Duodenal mucosa (tissue), 2 donors: Measurements from ENCODE around the gene DHRS9.

Experiments
- H3K27ac ChIP-seq: one replicate; pipeline ENCODE4 v1.7.0; 2013; ENCODE audit warnings: low read depth, low read length
- H3K27me3 ChIP-seq, 2 donors: one replicate each; pipeline ENCODE4 v1.7.0; 2013; ENCODE audit warnings: low read length in 2 of 2, control low read depth in 1 of 2; ENCODE audit not compliant: insufficient read depth in 2 of 2, control insufficient read depth in 1 of 2
- H3K36me3 ChIP-seq, 2 donors: one replicate each; pipeline ENCODE4 v1.7.0; 2013; ENCODE audit warnings: low read length in 2 of 2, control low read depth in 1 of 2; ENCODE audit not compliant: insufficient read depth in 2 of 2, control insufficient read depth in 1 of 2
- H3K4me1 ChIP-seq, 2 donors: one replicate each; pipeline ENCODE4 v1.7.0; 2013; ENCODE audit warnings: low read length in 2 of 2, control low read depth in 1 of 2; ENCODE audit not compliant: insufficient read depth in 2 of 2, control insufficient read depth in 1 of 2
- H3K4me3 ChIP-seq, 2 donors: one replicate each; pipeline ENCODE4 v1.7.0; 2013; ENCODE audit warnings: low read length in 2 of 2, low read depth in 1 of 2
- H3K9ac ChIP-seq, 2 donors: one replicate each; pipeline ENCODE4 v1.7.0; 2013; ENCODE audit warnings: low read length in 2 of 2, low read depth in 1 of 2
- H3K9me3 ChIP-seq, 2 donors: one replicate each; pipeline ENCODE4 v1.7.0; 2013; ENCODE audit warnings: low read length in 2 of 2, control low read depth in 1 of 2; ENCODE audit not compliant: control insufficient read depth in 1 of 2

Gene DHRS9

DNA sequence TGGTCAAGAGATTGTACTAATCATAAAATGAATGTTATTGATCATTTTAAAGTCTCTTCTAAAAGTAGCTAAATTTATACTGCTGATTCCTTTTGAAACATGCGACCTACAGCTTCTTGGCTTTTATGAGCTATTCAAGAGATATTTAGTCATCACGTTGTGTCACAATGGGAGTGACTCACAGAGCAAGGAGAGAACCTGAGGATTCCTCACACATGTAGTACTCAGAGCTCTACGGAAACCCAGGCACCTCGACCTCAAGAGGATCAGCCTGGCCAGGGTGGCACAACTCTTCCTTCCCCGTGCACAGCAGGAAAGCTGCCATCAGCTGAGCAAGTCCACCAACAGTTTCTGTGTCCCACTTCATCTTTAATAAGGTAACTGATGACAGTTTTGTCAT, at the start of gene DHRS9:
TSS of gene DHRS9 (plus strand) at position 223 of the 400 bp plus-strand sequence. CDS start 12,019 bp downstream, outside the sequence.
- H3K4me1 ChIP-seq, result peaks cover 0 to 4% of the 10 kb centered on the region in 2 donors
- no peak within 1 kb of the TSS for H3K9ac ChIP-seq
- no peaks in the 10 kb centered on the region for H3K9me3 ChIP-seq
- peaks cover 0 to 7% of the 10 kb centered on the region in 2 donors for H3K27me3 ChIP-seq
- no peak within 1 kb of the TSS for H3K4me3 ChIP-seq
- no peak within 1 kb of the TSS for H3K27ac ChIP-seq
- no peaks in the 10 kb centered on the region for H3K36me3 ChIP-seq

GRCh38 chr2:169023161-169023560, 46.2 kb upstream of the DHRS9 start:
- H3K4me1 ChIP-seq, result no peaks in the 10 kb centered on the region
- H3K27ac ChIP-seq, result no peak overlapping the region
- H3K9me3 ChIP-seq, result no peaks in the 10 kb centered on the region
- no peaks in the 10 kb centered on the region for H3K27me3 ChIP-seq
- H3K9ac ChIP-seq, result no peak overlapping the region
- no peak overlapping the region for H3K4me3 ChIP-seq
- H3K36me3 ChIP-seq, result no peaks in the 10 kb centered on the region

- Histone ChIP-seq H3K27ac (no peak overlapping the region), H3K27me3 (no peaks in the 10 kb centered on the region), H3K36me3 (no peaks in the 10 kb centered on the region), H3K9me3 (no peaks in the 10 kb centered on the region), H3K9ac (no peak overlapping the region), H3K4me3 (no peak overlapping the region), H3K4me1 (no peaks in the 10 kb centered on the region)
Observed at GRCh38 chr2:169026056-169026455, 43.3 kb upstream of the DHRS9 start.

DNA sequence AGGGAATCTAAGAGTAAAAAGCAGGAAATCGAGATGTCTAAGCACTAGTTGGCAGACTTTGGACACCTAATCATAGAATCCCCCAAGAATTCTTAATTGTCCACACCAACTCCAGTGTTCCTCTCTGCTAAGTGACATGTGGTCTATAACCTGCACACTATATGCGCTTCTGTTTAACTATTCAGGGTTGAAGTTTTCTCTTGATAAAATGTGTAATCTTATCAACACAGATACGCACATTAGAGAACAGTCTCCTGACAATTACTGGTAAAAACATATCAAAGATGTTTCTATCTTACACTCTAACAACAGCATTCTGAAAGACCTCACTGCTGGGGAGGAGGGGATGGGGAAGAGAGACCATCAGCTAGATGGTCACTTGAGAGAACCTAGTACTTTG, 42.1 kb upstream of the DHRS9 start:
- H3K27ac ChIP-seq, result no peak overlapping the region
- no peaks in the 10 kb centered on the region for H3K36me3 ChIP-seq
- no peak overlapping the region for H3K4me3 ChIP-seq
- H3K4me1 ChIP-seq, result no peaks in the 10 kb centered on the region
- H3K9ac ChIP-seq, result no peak overlapping the region
- H3K27me3 ChIP-seq, result no peaks in the 10 kb centered on the region
- H3K9me3 ChIP-seq, result no peaks in the 10 kb centered on the region

GRCh38 chr2:169029341-169029740, 40.0 kb upstream of the DHRS9 start:
- H3K36me3 ChIP-seq, result no peaks in the 10 kb centered on the region
- no peaks in the 10 kb centered on the region for H3K9me3 ChIP-seq
- no peak overlapping the region for H3K27ac ChIP-seq
- no peak overlapping the region for H3K4me3 ChIP-seq
- no peak overlapping the region for H3K9ac ChIP-seq
- peaks cover 0 to 2% of the 10 kb centered on the region in 2 donors for H3K4me1 ChIP-seq
- no peaks in the 10 kb centered on the region for H3K27me3 ChIP-seq

GRCh38 chr2:169031202-169031601, 38.2 kb upstream of the DHRS9 start, which contains the start of gene ABCB11:
Gene ABCB11 (minus strand): TSS chr2:169031324. CDS start chr2:169018125, 13,199 bp downstream.
- H3K9me3 ChIP-seq, result no peaks in the 10 kb centered on the region
- no peak within 1 kb of the TSS for H3K4me3 ChIP-seq
- H3K27ac ChIP-seq, result no peak within 1 kb of the TSS
- no peaks in the 10 kb centered on the region for H3K36me3 ChIP-seq
- peaks cover 0 to 6% of the 10 kb centered on the region in 2 donors for H3K4me1 ChIP-seq
- no peaks in the 10 kb centered on the region for H3K27me3 ChIP-seq
- H3K9ac ChIP-seq, result no peak within 1 kb of the TSS

DNA sequence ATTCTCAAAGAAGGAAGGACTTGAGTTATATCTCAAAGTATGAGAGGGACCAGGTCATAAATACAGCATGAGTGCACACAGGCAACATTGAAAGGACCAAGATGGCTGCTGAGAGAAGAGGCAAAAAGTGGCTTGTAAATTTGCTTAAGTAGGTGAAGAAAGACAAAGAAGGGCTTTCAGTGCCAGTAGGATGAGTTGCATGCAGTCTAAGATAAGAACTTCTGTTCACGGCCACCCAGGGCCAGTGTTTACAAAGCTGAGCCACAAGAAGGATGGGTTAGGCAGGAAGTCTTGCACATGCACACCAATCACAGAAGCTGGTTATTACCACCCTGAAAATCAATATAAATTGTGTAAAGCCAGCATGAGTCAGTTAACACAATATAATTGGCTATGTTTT, 35.1 kb upstream of the DHRS9 start:
- Histone ChIP-seq H3K4me1 (peaks cover 0 to 6% of the 10 kb centered on the region in 2 donors), H3K36me3 (no peaks in the 10 kb centered on the region), H3K27ac (no peak overlapping the region), H3K27me3 (no peaks in the 10 kb centered on the region), H3K4me3 (no peak overlapping the region), H3K9me3 (no peaks in the 10 kb centered on the region), H3K9ac (no peak overlapping the region)

- Histone ChIP-seq H3K4me1 (peaks cover 0 to 6% of the 10 kb centered on the region in 2 donors), H3K9ac (no peak overlapping the region), H3K27ac (no peak overlapping the region), H3K36me3 (no peaks in the 10 kb centered on the region), H3K27me3 (no peaks in the 10 kb centered on the region), H3K4me3 (no peak overlapping the region), H3K9me3 (no peaks in the 10 kb centered on the region)
Observed at GRCh38 chr2:169034984-169035544, 34.3 kb upstream of the DHRS9 start.

GRCh38 chr2:169035887-169036286, 33.5 kb upstream of the DHRS9 start:
- H3K27ac ChIP-seq, result no peak overlapping the region

DNA sequence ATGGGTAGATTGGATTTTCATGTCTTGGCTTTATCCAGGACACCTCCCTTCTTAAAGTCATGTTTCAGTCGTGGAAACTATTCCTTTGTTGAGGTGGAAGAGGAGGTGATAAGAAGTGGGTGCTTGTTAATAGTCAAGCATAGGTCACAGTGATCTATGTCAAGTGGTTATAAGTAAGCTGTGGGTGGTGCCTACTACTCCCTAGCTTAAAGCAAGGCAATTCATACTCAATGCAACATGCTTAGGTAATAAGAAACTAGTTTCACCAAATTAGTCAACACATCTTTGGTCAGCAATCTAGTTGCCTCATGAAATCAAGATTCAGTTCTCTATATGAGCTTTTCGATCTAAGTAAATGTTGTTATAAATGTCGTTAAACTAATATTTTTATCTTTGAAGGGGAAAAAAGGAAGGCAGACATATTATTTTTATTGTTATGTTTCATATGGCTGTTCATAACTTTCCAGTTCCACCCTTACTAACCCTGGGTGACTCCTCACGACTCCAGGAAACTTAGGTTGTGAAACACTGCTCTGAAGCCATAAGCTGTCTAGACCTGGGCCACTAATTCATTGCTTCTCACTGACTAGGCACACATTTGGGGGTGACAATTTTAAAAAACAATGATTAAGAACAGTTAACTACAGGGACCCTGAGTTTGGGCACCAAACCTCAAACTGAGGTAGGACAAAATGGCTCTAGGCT, 32.5 kb upstream of the DHRS9 start:
- no peaks in the 10 kb centered on the region for H3K36me3 ChIP-seq
- H3K4me1 ChIP-seq, result peaks cover 0 to 6% of the 10 kb centered on the region in 2 donors
- H3K27ac ChIP-seq, result no peak overlapping the region
- H3K9ac ChIP-seq, result no peak overlapping the region
- H3K4me3 ChIP-seq, result no peak overlapping the region
- H3K27me3 ChIP-seq, result no peaks in the 10 kb centered on the region
- H3K9me3 ChIP-seq, result no peaks in the 10 kb centered on the region

More at GRCh38 chr2:169035887-169036286, 33.5 kb upstream of the DHRS9 start:
- Histone ChIP-seq H3K27me3 (no peaks in the 10 kb centered on the region), H3K4me1 (peaks cover 0 to 6% of the 10 kb centered on the region in 2 donors), H3K9me3 (no peaks in the 10 kb centered on the region), H3K9ac (no peak overlapping the region), H3K4me3 (no peak overlapping the region), H3K36me3 (no peaks in the 10 kb centered on the region)
